ENCODE measurements around the gene STARD7. TPM values are rescaled to one million over a fixed set of nuclear protein-coding genes. Genes with fewer than 3 reads are reported as not detected.

Gene STARD7
- total RNA-seq, 4 donors from 2014 or later, result 93.4 to 122 (median 107) TPM

DNA sequence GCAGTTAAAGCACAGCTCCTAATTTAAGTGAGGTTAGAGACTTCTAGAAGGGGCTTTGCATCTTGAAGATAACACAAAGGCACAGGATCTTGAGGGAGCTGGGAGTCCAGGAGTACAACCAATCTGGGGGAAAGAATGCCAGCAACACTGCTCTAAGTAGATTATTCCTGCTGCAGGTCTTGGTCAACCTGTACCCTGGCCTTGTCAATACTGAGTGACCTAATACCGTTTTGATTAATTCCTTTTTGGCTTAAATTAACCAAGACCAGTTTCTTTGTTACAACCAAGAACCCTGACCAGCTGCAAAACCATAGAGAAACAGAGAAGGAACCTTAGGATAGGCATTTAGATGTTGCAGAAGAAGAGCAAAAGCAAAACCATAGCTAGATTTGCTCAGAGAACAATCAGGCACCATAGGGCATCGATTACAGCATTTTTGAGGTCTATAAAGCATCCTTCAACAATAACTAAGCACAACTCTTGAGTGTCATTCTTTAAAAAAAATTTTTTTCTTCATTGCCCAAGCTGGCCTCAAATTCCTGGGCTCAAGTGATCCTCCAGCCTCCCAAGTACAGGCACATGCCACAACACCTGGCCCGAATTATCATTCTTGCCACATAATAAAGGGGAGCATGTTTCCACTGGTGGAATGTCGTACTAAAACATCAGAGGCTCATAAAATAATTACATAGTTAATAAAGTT, 6.3 kb downstream of the STARD7 start:
- 75 to 91% methylated on average over 4 of the region's 4 CpGs for WGBS, 2 donors (ENCODE audit: low coverage in 1 of 2)
- no peak for ATAC-seq
- H3K27ac ChIP-seq, result peak overlapping the region in 2 of 4 donors; percentile 41 to 66
- no peak for TF ChIP-seq POLR2AphosphoS5 (IDR thresholded peaks at IDR 0.05)
- TF ChIP-seq POLR2A (IDR thresholded peaks at IDR 0.05), result no peak
- TF ChIP-seq, protein P1, sequence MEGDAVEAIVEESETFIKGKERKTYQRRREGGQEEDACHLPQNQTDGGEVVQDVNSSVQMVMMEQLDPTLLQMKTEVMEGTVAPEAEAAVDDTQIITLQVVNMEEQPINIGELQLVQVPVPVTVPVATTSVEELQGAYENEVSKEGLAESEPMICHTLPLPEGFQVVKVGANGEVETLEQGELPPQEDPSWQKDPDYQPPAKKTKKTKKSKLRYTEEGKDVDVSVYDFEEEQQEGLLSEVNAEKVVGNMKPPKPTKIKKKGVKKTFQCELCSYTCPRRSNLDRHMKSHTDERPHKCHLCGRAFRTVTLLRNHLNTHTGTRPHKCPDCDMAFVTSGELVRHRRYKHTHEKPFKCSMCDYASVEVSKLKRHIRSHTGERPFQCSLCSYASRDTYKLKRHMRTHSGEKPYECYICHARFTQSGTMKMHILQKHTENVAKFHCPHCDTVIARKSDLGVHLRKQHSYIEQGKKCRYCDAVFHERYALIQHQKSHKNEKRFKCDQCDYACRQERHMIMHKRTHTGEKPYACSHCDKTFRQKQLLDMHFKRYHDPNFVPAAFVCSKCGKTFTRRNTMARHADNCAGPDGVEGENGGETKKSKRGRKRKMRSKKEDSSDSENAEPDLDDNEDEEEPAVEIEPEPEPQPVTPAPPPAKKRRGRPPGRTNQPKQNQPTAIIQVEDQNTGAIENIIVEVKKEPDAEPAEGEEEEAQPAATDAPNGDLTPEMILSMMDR (IDR thresholded peaks at IDR 0.05), result no peak
- TF ChIP-seq EP300 (IDR thresholded peaks at IDR 0.05), result no peak
- no peak overlapping the region for H3K4me3 ChIP-seq
- H3K4me1 ChIP-seq, result peaks cover 23 to 95% (median 50%) of the 10 kb centered on the region in 3 donors
- no peaks in the 10 kb centered on the region for H3K9me3 ChIP-seq
- no peaks in the 10 kb centered on the region for H3K36me3 ChIP-seq
- H3K27me3 ChIP-seq, result no peaks in the 10 kb centered on the region

DNA sequence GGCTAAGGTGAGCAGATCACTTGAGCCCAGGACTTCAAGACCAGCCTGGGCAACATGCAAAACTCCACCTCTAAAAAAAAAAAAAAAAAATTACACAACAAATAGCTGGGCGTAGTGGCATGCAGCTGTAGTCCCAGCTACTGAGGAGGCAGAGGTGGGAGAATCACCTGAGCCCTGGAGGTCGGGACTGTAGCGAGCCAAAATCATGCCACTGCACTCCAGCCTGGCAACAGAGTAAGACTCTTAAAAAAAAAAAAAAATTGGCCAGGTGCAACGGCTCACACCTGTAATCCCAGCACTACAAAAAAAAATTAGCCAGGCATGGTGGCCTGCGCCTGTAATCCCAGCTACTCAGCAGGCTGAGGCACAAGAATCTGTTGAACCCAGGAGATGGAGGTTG, 7.3 kb downstream of the STARD7 start:
- Histone ChIP-seq H3K4me3 (no peak overlapping the region), H3K9me3 (no peaks in the 10 kb centered on the region), H3K36me3 (no peaks in the 10 kb centered on the region), H3K27me3 (no peaks in the 10 kb centered on the region), H3K27ac (peak overlapping the region in 1 of 4 donors; percentile 33), H3K4me1 (peaks cover 23 to 85% (median 50%) of the 10 kb centered on the region in 3 donors)
- WGBS, 2 donors (ENCODE audit: low coverage in 1 of 2), result 71 to 76% methylated on average over 4 to 5 of the region's 5 CpGs
- TF ChIP-seq, protein P1 (IDR thresholded peaks at IDR 0.05), result no peak
- TF ChIP-seq POLR2AphosphoS5 (IDR thresholded peaks at IDR 0.05), result no peak
- TF ChIP-seq EP300 (IDR thresholded peaks at IDR 0.05), result no peak
- TF ChIP-seq POLR2A (IDR thresholded peaks at IDR 0.05), result no peak
- ATAC-seq, result no peak

DNA sequence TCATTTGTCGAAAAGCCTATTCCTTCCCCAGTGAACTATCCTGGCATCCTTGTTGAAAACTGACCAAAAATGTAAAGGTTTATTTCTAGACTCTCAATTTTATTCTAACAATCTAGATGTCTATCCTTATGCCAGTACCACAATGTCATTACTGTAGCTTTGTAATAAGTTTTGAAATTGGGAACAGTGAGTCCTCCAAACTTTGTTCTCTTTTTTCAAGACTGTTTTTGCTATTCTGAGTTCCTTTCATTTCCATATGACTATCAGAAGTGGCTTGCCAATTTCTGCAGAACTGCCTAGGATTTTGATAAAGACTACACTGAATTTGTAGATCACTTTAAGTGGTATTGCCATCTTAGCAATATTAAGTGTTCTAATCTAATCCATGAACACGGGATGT, 9.7 kb downstream of the STARD7 start:
- TF ChIP-seq, protein P1 (IDR thresholded peaks at IDR 0.05), result no peak
- peaks cover 0 to 15% of the 10 kb centered on the region in 2 donors for H3K36me3 ChIP-seq
- ATAC-seq, result no peak
- H3K27me3 ChIP-seq, result no peaks in the 10 kb centered on the region
- 87 to 94% methylated on average over 2 of the region's 2 CpGs for WGBS, 2 donors (ENCODE audit: low coverage in 1 of 2)
- H3K9me3 ChIP-seq, result no peaks in the 10 kb centered on the region
- no peak overlapping the region for H3K27ac ChIP-seq
- H3K4me1 ChIP-seq, result peaks cover 14 to 61% (median 27%) of the 10 kb centered on the region in 3 donors
- no peak overlapping the region for H3K4me3 ChIP-seq

DNA sequence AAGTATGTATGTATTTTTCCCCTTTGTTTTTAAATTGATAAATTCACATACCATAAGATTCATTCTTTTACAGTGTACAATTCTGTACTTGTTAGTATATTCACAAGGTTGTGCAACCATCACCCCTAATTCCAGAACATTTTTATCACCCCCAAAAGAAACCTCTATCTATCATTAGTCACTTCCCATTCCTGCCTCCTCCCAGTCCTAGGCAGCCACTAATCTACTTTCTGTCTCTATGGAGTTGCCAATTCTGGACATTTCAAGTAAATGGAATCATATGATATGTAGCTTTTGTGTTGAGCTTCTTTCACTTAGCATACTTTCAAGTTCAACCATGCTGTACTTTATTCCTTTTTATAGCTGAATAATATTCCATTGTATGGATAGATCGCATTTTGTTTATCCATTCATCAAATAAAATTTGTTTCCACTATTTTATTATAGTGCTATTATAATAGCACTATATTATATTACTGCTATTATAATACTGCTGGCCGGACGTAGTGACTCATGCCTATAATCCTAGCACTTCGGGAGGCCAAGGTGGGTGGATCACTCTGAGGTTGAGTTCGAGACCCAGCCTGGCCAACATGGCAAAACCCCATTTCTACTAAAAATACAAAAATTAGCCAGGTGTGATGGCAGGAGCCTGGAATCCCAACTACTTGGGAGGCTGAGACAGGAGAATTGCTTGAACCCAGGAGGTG, 10.9 kb downstream of the STARD7 start:
- WGBS, 2 donors (ENCODE audit: low coverage in 1 of 2), result 67 to 79% methylated on average over 5 of the region's 5 CpGs
- TF ChIP-seq EP300 (IDR thresholded peaks at IDR 0.05), result no peak
- no peak for TF ChIP-seq POLR2A (IDR thresholded peaks at IDR 0.05)
- TF ChIP-seq POLR2AphosphoS5 (IDR thresholded peaks at IDR 0.05), result no peak
- TF ChIP-seq, protein P1 (IDR thresholded peaks at IDR 0.05), result no peak
- no peak overlapping the region for H3K4me3 ChIP-seq
- no peak overlapping the region for H3K27ac ChIP-seq
- no peak for ATAC-seq
- H3K36me3 ChIP-seq, result peaks cover 3 to 28% of the 10 kb centered on the region in 2 donors
- no peaks in the 10 kb centered on the region for H3K27me3 ChIP-seq
- H3K9me3 ChIP-seq, result no peaks in the 10 kb centered on the region
- H3K4me1 ChIP-seq, result peaks cover 10 to 49% (median 19%) of the 10 kb centered on the region in 3 donors

All from gastroesophageal sphincter (tissue), 4 donors.